ENCODE measurements around the gene RAI1.

The RAI1 gene

GRCh38 chr17:17826342-17826713, 145.1 kb downstream of the RAI1 start:
- no peak for DNase-seq (ENCODE audit: insufficient read length)
- FAIRE-seq = no peak
- TF ChIP-seq POLR2A (IDR thresholded peaks at IDR 0.05; ENCODE audit: low read depth, low read length) = no peak
- no peak for TF ChIP-seq POLR2AphosphoS5 (IDR thresholded peaks at IDR 0.05; ENCODE audit: low read depth, low read length)
- TF ChIP-seq TAF1 (IDR thresholded peaks at IDR 0.05; ENCODE audit: borderline replicate concordance, low read depth, low read length) = no peak

DNA sequence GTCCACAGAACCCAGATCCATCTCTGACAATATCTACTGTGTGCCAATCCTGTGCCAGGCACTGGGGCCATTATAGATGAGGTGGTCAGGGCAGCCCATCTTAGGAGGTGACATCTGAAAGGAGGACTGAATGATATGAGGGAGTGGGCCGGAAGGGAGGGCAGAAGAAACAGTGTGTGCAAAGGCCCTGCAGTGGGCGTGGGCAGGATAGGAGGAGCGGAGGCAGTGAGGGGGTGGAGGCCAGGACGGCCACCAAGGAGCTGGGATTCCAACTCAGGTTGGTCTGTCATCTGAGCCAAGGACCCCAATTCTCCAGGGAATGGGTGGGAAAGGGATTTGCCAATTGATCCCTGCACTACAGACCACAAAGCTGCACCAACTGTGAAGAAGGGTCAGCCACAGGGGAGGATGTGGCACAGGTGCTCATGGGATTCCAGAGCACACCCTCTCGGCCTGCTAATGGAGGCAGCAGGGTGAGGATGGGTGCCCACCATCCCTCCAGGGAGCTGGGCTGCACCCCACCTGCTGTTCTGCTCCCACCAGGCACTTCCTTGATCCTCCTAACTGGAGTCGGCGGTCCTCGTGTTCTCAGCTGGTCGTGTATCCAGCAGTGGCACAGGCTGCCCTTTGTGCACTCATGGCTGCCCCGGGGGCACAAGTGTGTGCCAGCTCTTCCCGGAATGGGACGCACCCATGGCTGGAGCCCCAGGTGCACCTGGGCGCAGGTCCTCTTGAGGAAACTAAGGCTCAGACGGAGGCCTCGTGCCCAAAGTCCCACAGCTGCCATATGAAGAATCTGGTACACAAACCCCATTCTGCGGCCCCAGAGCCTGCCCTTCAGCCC, 145.9 kb downstream of the RAI1 start:
- FAIRE-seq (no peak), DNase-seq (ENCODE audit: insufficient read length) (no peak)
- no peak for TF ChIP-seq POLR2AphosphoS5 (IDR thresholded peaks at IDR 0.05; ENCODE audit: low read depth, low read length)
- TF ChIP-seq TAF1 (IDR thresholded peaks at IDR 0.05; ENCODE audit: borderline replicate concordance, low read depth, low read length) = no peak
- no peak for TF ChIP-seq POLR2A (IDR thresholded peaks at IDR 0.05; ENCODE audit: low read depth, low read length)

- FAIRE-seq (no peak), DNase-seq (ENCODE audit: insufficient read length) (no peak)
- TF ChIP-seq TAF1 (IDR thresholded peaks at IDR 0.05; ENCODE audit: borderline replicate concordance, low read depth, low read length) (no peak), POLR2A (IDR thresholded peaks at IDR 0.05; ENCODE audit: low read depth, low read length) (no peak), POLR2AphosphoS5 (IDR thresholded peaks at IDR 0.05; ENCODE audit: low read depth, low read length) (no peak)
These were observed 146.8 kb downstream of the RAI1 start for GRCh38 chr17:17827826-17828621.

DNA sequence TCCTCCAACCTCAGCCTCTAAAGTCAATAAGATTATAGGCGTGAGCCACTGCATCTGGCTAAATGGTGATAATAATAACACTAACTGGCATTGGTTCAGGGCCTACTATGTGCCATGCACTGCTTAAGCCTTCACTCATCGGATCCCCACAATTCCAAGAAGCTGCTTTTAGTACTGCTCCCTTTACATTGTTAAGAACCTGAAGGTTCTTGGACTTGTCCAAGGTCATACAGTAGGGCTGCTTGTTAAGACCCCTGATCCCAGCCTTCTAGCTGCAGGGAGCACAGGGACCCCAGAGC, 149.0 kb downstream of the RAI1 start:
- no peak for TF ChIP-seq POLR2A (IDR thresholded peaks at IDR 0.05; ENCODE audit: low read depth, low read length)
- no peak for TF ChIP-seq TAF1 (IDR thresholded peaks at IDR 0.05; ENCODE audit: borderline replicate concordance, low read depth, low read length)
- no peak for TF ChIP-seq POLR2AphosphoS5 (IDR thresholded peaks at IDR 0.05; ENCODE audit: low read depth, low read length)
- no peak for DNase-seq (ENCODE audit: insufficient read length)
- no peak for FAIRE-seq

DNA sequence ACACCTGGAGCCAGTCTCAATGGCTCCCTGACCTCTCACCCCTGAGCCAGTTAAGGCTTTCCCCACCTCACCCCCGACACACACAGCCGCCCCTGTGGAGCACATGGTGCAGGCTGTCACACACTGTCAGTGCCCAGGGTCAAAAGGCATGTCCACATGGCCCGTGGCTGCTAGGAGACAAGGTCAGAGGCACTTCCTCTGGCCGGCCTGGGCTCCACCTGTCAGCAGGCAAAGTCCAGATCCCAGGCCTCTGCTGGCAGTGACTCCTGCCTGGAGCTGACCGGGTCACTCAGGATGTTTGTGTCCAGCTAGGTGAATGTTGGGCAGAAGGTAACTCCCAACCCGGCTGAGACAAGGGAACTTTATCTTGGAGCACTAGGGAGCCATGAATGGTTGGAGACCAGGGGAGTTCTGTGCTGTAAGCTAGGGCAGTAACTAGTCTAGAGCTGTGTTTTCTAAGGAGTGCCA, 149.5 kb downstream of the RAI1 start:
- TF ChIP-seq TAF1 (IDR thresholded peaks at IDR 0.05; ENCODE audit: borderline replicate concordance, low read depth, low read length) (no peak), POLR2AphosphoS5 (IDR thresholded peaks at IDR 0.05; ENCODE audit: low read depth, low read length) (no peak), POLR2A (IDR thresholded peaks at IDR 0.05; ENCODE audit: low read depth, low read length) (no peak)
- FAIRE-seq (no peak), DNase-seq (ENCODE audit: insufficient read length) (no peak)

DNA sequence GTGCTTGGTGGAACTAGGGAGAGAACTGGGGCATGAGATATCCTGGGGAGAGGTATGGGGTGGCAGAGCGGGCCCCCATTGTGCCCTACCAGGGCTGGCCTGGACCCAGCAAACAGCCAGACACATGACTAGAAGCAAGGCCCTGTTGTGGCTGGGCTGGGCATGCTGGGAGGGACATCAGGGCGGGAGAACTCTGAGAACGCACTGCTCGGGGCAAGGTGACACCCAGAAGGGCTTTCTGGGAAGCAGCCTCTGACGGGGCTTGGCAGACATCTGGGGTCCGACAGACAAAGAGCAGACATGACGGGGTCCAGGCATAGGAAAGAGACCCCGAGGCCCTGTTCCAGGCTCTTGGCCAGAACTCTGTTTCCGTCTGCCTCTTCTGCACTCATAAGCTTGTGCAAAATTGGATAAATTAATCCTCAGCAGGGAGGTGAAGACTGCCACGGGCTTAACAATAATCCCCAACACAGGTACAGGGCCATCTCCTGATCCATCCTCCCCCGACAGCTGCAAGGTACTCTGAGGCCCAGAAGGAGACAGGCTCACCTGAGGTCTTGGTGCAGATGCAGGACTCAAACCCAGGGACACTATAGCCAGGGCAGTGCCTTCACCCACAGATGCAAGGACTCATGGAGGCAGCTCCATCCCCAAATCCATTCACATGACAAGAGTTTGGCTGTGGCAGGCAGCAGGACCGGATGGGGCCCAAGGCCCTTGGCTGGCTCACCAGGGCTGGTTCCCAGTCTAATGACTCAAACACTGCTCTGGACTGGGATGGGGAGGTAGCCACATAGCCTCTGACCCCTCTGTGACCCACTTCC, 150.2 kb downstream of the RAI1 start:
- FAIRE-seq (no peak), DNase-seq (ENCODE audit: insufficient read length) (no peak)
- TF ChIP-seq POLR2A (IDR thresholded peaks at IDR 0.05; ENCODE audit: low read depth, low read length) (no peak), TAF1 (IDR thresholded peaks at IDR 0.05; ENCODE audit: borderline replicate concordance, low read depth, low read length) (no peak), POLR2AphosphoS5 (IDR thresholded peaks at IDR 0.05; ENCODE audit: low read depth, low read length) (no peak)

GRCh38 chr17:17832032-17832363, 150.7 kb downstream of the RAI1 start:
- TF ChIP-seq POLR2AphosphoS5 (IDR thresholded peaks at IDR 0.05; ENCODE audit: low read depth, low read length) (no peak), POLR2A (IDR thresholded peaks at IDR 0.05; ENCODE audit: low read depth, low read length) (no peak), TAF1 (IDR thresholded peaks at IDR 0.05; ENCODE audit: borderline replicate concordance, low read depth, low read length) (no peak)
- DNase-seq (ENCODE audit: insufficient read length) = no peak
- no peak for FAIRE-seq

DNA sequence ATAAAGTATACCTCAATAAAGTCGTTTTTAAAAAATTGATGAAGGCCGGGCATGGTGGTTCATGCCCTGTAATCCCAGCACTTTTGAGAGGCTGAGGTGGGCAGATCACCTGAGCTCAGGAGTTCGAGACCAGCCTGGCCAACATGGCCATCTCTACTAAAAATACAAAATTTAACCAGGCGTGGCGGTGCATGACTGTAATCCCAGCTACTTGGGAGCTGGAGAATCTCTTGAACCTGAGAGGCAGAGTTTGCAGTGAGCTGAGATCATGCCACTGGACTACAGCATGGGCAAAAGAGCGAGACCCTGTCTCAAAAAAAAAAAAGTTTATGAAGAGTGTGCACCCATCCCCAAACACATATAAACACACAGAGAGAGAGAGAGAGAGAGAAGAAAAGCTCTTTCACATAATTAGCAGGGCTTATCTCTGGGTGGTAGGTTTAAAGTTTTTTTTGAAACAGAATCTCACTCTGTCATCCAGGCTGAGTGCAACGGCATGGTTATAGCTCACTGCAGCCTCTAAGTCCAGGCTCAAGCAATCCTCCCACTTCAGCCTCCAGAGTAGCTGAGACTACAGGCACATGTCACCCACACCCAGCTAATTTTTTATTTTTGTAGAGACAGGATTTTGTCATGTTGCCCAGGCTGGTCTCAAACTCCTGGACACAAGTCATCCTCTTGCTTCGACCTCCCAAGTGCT, 152.6 kb downstream of the RAI1 start:
- FAIRE-seq (no peak), DNase-seq (ENCODE audit: insufficient read length) (no peak)

GRCh38 chr17:17834974-17835373, 153.7 kb downstream of the RAI1 start:
- no peak for TF ChIP-seq POLR2A (IDR thresholded peaks at IDR 0.05; ENCODE audit: low read depth, low read length)
- TF ChIP-seq POLR2AphosphoS5 (IDR thresholded peaks at IDR 0.05; ENCODE audit: low read depth, low read length) = no peak
- TF ChIP-seq TAF1 (IDR thresholded peaks at IDR 0.05; ENCODE audit: borderline replicate concordance, low read depth, low read length) = no peak
- peak; percentile 62 for FAIRE-seq

More for the DNA sequence above, 152.6 kb downstream of the RAI1 start:
- TF ChIP-seq POLR2AphosphoS5 (IDR thresholded peaks at IDR 0.05; ENCODE audit: low read depth, low read length) = no peak
- TF ChIP-seq POLR2A (IDR thresholded peaks at IDR 0.05; ENCODE audit: low read depth, low read length) = no peak
- no peak for TF ChIP-seq TAF1 (IDR thresholded peaks at IDR 0.05; ENCODE audit: borderline replicate concordance, low read depth, low read length)

DNA sequence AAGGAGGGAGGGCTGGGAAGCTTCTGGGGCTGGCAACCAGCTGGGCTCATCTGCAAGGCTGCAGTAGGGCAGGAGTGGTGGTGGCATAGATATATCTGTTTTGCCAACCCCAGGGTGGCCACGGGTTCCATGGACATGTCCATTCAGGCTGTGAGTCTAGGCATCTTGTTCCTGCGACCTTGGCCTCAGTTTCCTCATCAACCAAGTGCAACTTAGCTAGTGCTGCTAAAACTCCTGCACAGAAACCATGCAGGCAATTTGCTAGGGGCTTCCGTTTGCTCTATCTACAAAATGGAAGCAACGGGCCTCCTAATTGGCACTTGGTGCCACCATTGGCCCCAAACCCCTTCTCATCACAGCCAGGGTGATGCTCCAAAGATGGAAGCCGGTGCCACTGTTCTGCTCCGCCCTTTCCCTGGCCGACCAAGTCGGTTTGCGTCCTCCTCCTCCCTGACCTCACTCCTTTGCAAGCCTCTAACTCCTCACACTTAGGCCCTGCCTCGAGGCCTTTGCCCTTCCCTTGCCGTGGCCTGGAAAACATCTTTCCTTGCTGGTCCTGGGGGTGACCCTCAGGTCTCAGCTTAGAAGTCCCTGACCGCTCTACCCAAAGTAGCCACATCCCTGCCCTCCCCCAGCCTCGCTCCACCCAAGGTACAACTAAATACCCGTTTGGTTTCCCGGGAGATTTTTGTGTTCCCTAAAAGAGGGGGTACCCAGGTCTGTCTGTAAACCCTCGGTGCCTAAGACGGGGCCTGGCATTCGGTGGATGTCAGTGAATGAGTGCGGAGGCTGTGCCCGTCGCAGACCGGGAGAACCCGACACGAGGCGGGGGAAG, 154.4 kb downstream of the RAI1 start:
- peak; percentile 5 for FAIRE-seq
- TF ChIP-seq TAF1 (IDR thresholded peaks at IDR 0.05; ENCODE audit: borderline replicate concordance, low read depth, low read length) (no peak), POLR2A (IDR thresholded peaks at IDR 0.05; ENCODE audit: low read depth, low read length) (no peak), POLR2AphosphoS5 (IDR thresholded peaks at IDR 0.05; ENCODE audit: low read depth, low read length) (no peak)
- no peak for DNase-seq (ENCODE audit: insufficient read length)

More at GRCh38 chr17:17834974-17835373, 153.7 kb downstream of the RAI1 start:
- DNase-seq (ENCODE audit: insufficient read length) = no peak
